B cell (primary cell): Measurements from ENCODE around the gene NKX6-2. TPM values are rescaled to one million over a fixed set of nuclear protein-coding genes. Genes with fewer than 3 reads are reported as not detected.

ENCODE experiments used
- ATAC-seq: fragments of 200-7000 bp; cut with Tn5 transposase; one replicate; pipeline ENCODE4 v1.10.0; 2021; ENCODE audit warnings: low read depth, mild to moderate bottlenecking, moderate number of reproducible peaks, moderate library complexity
- CTCF ChIA-PET: fragments of 350-600 bp; sonication (Branson Sonifier 250); formaldehyde crosslinking; loops from one replicate; lab custom pipeline; 2021; ENCODE audit warnings: antibody characterized with exemption, inconsistent platforms; lab: Charles Lee
- POLR2A ChIA-PET: fragments of 350-600 bp; sonication (Branson Sonifier 250); formaldehyde crosslinking; loops from one replicate; lab custom pipeline; 2021; ENCODE audit warnings: antibody characterized with exemption; lab: Charles Lee
- DNase-seq: peaks from one replicate; pipeline ENCODE4 v3.0.0; 2013
- H2AFZ ChIP-seq: 2 replicates; pipeline ENCODE4 v1.6.1; 2012; ENCODE audit warnings: mild to moderate bottlenecking, low read depth, low read length; ENCODE audit not compliant: insufficient read depth, poor library complexity, severe bottlenecking
- H3K27ac ChIP-seq, 2 donors: 1 replicate in 1 of 2; 2 replicates in 1 of 2; pipeline ENCODE4 v1.5.1; 2012 to 2013; ENCODE audit warnings: low read length in 2 of 2, mild to moderate bottlenecking in 2 of 2, moderate library complexity in 1 of 2
- H3K27me3 ChIP-seq, 4 experiments: fragments of 200-600 bp in 1 of 4; sonication (generic) in 1 of 4; replicated peaks in 1 of 4; 1 replicate in 2 of 4; 2 replicates in 2 of 4; pipeline versions ENCODE4 v1.6.1 to v1.7.0; 2013 to 2016; ENCODE audit warnings: low read length in 3 of 4, mild to moderate bottlenecking in 2 of 4, mixed read lengths in 1 of 4, moderate library complexity in 1 of 4; ENCODE audit not compliant: insufficient read depth in 4 of 4, control insufficient read depth in 3 of 4; ENCODE audit errors: control extremely low read depth in 1 of 4
- H3K36me3 ChIP-seq, 2 experiments: replicated peaks in 1 of 2; 1 replicate in 1 of 2; 2 replicates in 1 of 2; pipeline versions ENCODE4 v1.6.1 to v1.7.1; 2013; ENCODE audit warnings: low read length in 1 of 2; ENCODE audit not compliant: insufficient read depth in 2 of 2, control insufficient read depth in 1 of 2; ENCODE audit errors: control extremely low read depth in 1 of 2, extremely low read depth in 1 of 2
- H3K4me1 ChIP-seq, 2 donors: fragments of 200-600 bp in 1 of 2; sonication (generic) in 1 of 2; 1 replicate in 1 of 2; 2 replicates in 1 of 2; pipeline versions ENCODE4 v1.5.1 to v1.6.1; 2013 to 2017; ENCODE audit warnings: low read length in 2 of 2; ENCODE audit not compliant: control insufficient read depth in 2 of 2, insufficient read depth in 2 of 2
- H3K4me2 ChIP-seq: replicated peaks from 2 replicates; pipeline ENCODE3; 2012; ENCODE audit warnings: mild to moderate bottlenecking, low read depth, low read length; ENCODE audit not compliant: poor library complexity, severe bottlenecking
- H3K4me3 ChIP-seq, 5 experiments: fragments of 200-600 bp in 1 of 5; sonication (generic) in 1 of 5; 1 replicate in 3 of 5; 2 replicates in 2 of 5; pipeline versions ENCODE4 v1.5.1 to v1.7.0; 2011 to 2016; ENCODE audit warnings: low read length in 4 of 5, mild to moderate bottlenecking in 4 of 5, low read depth in 2 of 5, control low read depth in 1 of 5, moderate library complexity in 1 of 5; ENCODE audit not compliant: insufficient read depth in 1 of 5; ENCODE audit errors: control extremely low read depth in 1 of 5, extremely low read depth in 1 of 5
- H3K79me2 ChIP-seq: fragments of 200-600 bp; sonication (generic); one replicate; pipeline ENCODE4 v1.6.0; 2016; ENCODE audit warnings: low read length; ENCODE audit not compliant: control insufficient read depth, insufficient read depth
- H3K9ac ChIP-seq: fragments of 200-600 bp; sonication (generic); 2 replicates; pipeline ENCODE4 v1.6.1; 2017; ENCODE audit warnings: mild to moderate bottlenecking, low read length, moderate library complexity
- H3K9me3 ChIP-seq, 3 donors: one replicate each; pipeline versions ENCODE4 v1.6.1 to v1.7.1; 2013; ENCODE audit warnings: low read length in 2 of 3; ENCODE audit not compliant: control insufficient read depth in 2 of 3, insufficient read depth in 1 of 3; ENCODE audit errors: control extremely low read depth in 1 of 3
- H4K20me1 ChIP-seq: 2 replicates; pipeline ENCODE4 v1.6.0; 2012; ENCODE audit warnings: mild to moderate bottlenecking, low read length; ENCODE audit not compliant: insufficient read depth, control insufficient read depth, poor library complexity, severe bottlenecking
- H3K27ac Mint-ChIP-seq: one replicate; pipeline ENCODE4 v1.8.0; 2021; ENCODE audit warnings: mixed read lengths
- H3K27me3 Mint-ChIP-seq: one replicate; pipeline ENCODE4 v1.8.0; 2021; ENCODE audit warnings: mixed read lengths
- H3K4me1 Mint-ChIP-seq: one replicate; pipeline ENCODE4 v1.8.0; 2021; ENCODE audit warnings: mixed read lengths
- H3K4me3 Mint-ChIP-seq: one replicate; pipeline ENCODE4 v1.8.0; 2021; ENCODE audit warnings: mixed read lengths
- H3K9me3 Mint-ChIP-seq: one replicate; pipeline ENCODE4 v1.8.0; 2022; ENCODE audit warnings: mixed read lengths; ENCODE audit not compliant: insufficient read depth
- CTCF ChIP-seq: fragments of 200-600 bp; IDR thresholded peaks from one replicate; pipeline ENCODE4 v1.8.0; 2022; ENCODE audit warnings: antibody characterized with exemption, mild to moderate bottlenecking
- EZH2 ChIP-seq: IDR thresholded peaks from 2 replicates; pipeline ENCODE4 v1.6.1; 2012; ENCODE audit warnings: borderline replicate concordance, low read depth, mild to moderate bottlenecking, moderate library complexity, low read length; ENCODE audit not compliant: insufficient read depth, poor library complexity, severe bottlenecking
- WGBS: methylation state at CpG from one replicate; pipeline ENCODE4 v1.1.5; 2013; ENCODE audit warnings: missing lambda C conversion rate; ENCODE audit not compliant: insufficient coverage; 5-methylcytosine and 5-hydroxymethylcytosine counted together
- intact Hi-C: fragments of 100-400 bp; cut with micrococcal nuclease; formaldehyde crosslinking; loops from one replicate; pipeline ENCODE4 v1.10.0; 2022
- polyA plus RNA-seq: library from polyadenylated mRNA; depleted of rRNA; stranded (reverse); fragments of >200 nt; gene quantifications from 2 replicates; pipeline ENCODE4 v1.2.3, GENCODE V29; 2012
- total RNA-seq, 2 donors: library from RNA; stranded (reverse); fragments of 120-200 nt in 1 of 2; gene quantifications; 1 replicate in 1 of 2; 2 replicates in 1 of 2; pipeline versions ENCODE4 v1.2.3 to v1.2.4, GENCODE V29; 2013 to 2022

The NKX6-2 gene
- total and polyA plus RNA-seq, 2 donors (not counting 1 experiment from before 2014, with no cell fraction given): not detected

- H3K79me2 ChIP-seq: no peaks in the 10 kb centered on the region
- TF ChIP-seq EZH2 (no peak), CTCF (no peak)
- no peak overlapping the region for H3K4me3 ChIP-seq
- peaks cover 0 to 31% (median 5%) of the 10 kb centered on the region in 4 experiments for H3K27me3 ChIP-seq
- WGBS: 9% methylated on average over 78 of the region's 79 CpGs
- Mint-ChIP-seq H3K27me3 (peaks cover 12% of the 10 kb centered on the region), H3K9me3 (no peaks in the 10 kb centered on the region), H3K27ac (no peak overlapping the region), H3K4me1 (peaks cover 10% of the 10 kb centered on the region), H3K4me3 (no peak overlapping the region)
- H3K4me1 ChIP-seq: peaks cover 3 to 25% of the 10 kb centered on the region in 2 donors
- H3K27ac ChIP-seq: no peak overlapping the region
- no peaks in the 10 kb centered on the region for H3K36me3 ChIP-seq
- H3K9ac ChIP-seq: no peak overlapping the region
- ChIA-PET CTCF (no interaction called here), POLR2A (no interaction called here)
- intact Hi-C loops: no loop called here
- peaks cover 0 to 22% (median 0%) of the 10 kb centered on the region in 3 donors for H3K9me3 ChIP-seq
- H2AFZ ChIP-seq: no peak overlapping the region
- DNase-seq: peak; percentile 18
- no peaks in the 10 kb centered on the region for H4K20me1 ChIP-seq
- no peak overlapping the region for H3K4me2 ChIP-seq
- ATAC-seq: no peak
Measured at GRCh38 chr10:132788180-132788830, 2.4 kb upstream of the NKX6-2 start.

GRCh38 chr10:132787495-132788179, 1.7 kb upstream of the NKX6-2 start:
- Histone ChIP-seq H3K4me3 (no peak overlapping the region), H4K20me1 (no peaks in the 10 kb centered on the region), H3K27ac (no peak overlapping the region), H3K27me3 (peaks cover 0 to 33% (median 5%) of the 10 kb centered on the region in 4 experiments), H3K4me1 (peaks cover 3 to 25% of the 10 kb centered on the region in 2 donors), H3K79me2 (no peaks in the 10 kb centered on the region), H3K4me2 (peak overlapping the region; percentile 61), H2AFZ (no peak overlapping the region), H3K36me3 (no peaks in the 10 kb centered on the region), H3K9me3 (peaks cover 0 to 19% (median 0%) of the 10 kb centered on the region in 3 donors), H3K9ac (no peak overlapping the region)
- peaks cover 18% of the 10 kb centered on the region for H3K27me3 Mint-ChIP-seq
- no peak overlapping the region for H3K27ac Mint-ChIP-seq
- ChIA-PET POLR2A (no interaction called here), CTCF (no interaction called here)
- no peaks in the 10 kb centered on the region for H3K9me3 Mint-ChIP-seq
- H3K4me1 Mint-ChIP-seq: peaks cover 10% of the 10 kb centered on the region
- no peak overlapping the region for H3K4me3 Mint-ChIP-seq
- intact Hi-C loops: no loop called here
- ATAC-seq (no peak), DNase-seq (no peak)
- 4% methylated on average over 78 of the region's 80 CpGs for WGBS
- TF ChIP-seq CTCF: no peak
